Activated CD4-positive, alpha-beta memory T cell treated with anti-CD3 and anti-CD28 coated beads for 36 hours (primary cell): ENCODE data around the gene AREL1. TPM values are rescaled to one million over a fixed set of nuclear protein-coding genes. Genes with fewer than 3 reads are reported as not detected.

Experiments used
- CTCF ChIA-PET: fragments of 350-600 bp; sonication (Branson Sonifier 250); formaldehyde crosslinking; loops from one replicate; lab custom pipeline; 2021; ENCODE audit warnings: antibody characterized with exemption, inconsistent platforms; lab: Charles Lee
- POLR2A ChIA-PET: fragments of 350-600 bp; sonication (Branson Sonifier 250); formaldehyde crosslinking; loops from one replicate; lab custom pipeline; 2021; ENCODE audit warnings: antibody characterized with exemption; lab: Charles Lee
- DNase-seq: peaks from one replicate; pipeline ENCODE4 v3.0.0-alpha.2; 2020
- H3K27ac Mint-ChIP-seq: one replicate; pipeline ENCODE4 v1.8.0; 2021; ENCODE audit warnings: mixed read lengths
- H3K27me3 Mint-ChIP-seq: one replicate; pipeline ENCODE4 v1.8.0; 2021; ENCODE audit warnings: mixed read lengths
- H3K36me3 Mint-ChIP-seq: one replicate; pipeline ENCODE4 v1.8.0; 2021; ENCODE audit warnings: mixed read lengths
- H3K4me1 Mint-ChIP-seq: one replicate; pipeline ENCODE4 v1.8.0; 2021; ENCODE audit warnings: low read depth, mixed read lengths
- H3K4me3 Mint-ChIP-seq: one replicate; pipeline ENCODE4 v1.8.0; 2021; ENCODE audit warnings: mild to moderate bottlenecking, mixed read lengths
- H3K9me3 Mint-ChIP-seq: one replicate; pipeline ENCODE4 v1.8.0; 2021; ENCODE audit warnings: mixed read lengths
- intact Hi-C: fragments of 100-400 bp; cut with micrococcal nuclease; formaldehyde crosslinking; loops from one replicate; pipeline ENCODE4 v1.15.1; 2023
- total RNA-seq, 2 experiments: library from RNA; stranded (reverse); gene quantifications; one replicate each; pipeline ENCODE4 v1.2.3, GENCODE V29; 2021

The AREL1 gene
- total RNA-seq, 2 experiments from 2014 or later: 31.9 to 34.6 TPM

DNA sequence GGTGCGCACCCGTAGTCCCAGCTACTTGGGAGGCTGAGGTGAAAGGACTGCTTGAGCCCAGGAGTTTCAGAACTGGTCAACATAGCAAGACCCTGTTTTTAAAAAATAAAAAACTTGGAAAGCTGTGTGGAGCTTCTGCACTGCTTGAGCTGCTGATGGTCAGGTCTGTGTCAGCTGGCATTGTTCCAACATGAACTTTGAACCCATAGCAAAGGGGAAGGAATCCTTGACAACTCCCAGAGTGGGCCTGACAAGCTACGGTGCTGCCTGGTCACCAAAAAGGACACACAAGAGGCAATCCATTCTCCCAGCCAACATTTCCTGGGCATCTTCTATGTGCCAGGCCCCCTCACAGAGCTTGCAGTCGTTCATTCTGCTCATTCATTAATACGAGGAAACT, 84.5 kb downstream of the AREL1 start:
- Mint-ChIP-seq H3K4me3 (no peak overlapping the region), H3K27ac (no peak overlapping the region), H3K4me1 (no peaks in the 10 kb centered on the region), H3K27me3 (no peaks in the 10 kb centered on the region), H3K9me3 (no peaks in the 10 kb centered on the region), H3K36me3 (no peaks in the 10 kb centered on the region)
- ChIA-PET CTCF (interaction anchor here (1.5 to 3.8 kb wide), 2 partner anchors 16 to 20 kb away, joined by 4 to 16 read pairs; partner anchors contain the start of gene LTBP2), POLR2A (no interaction called here)
- no peak for DNase-seq
- intact Hi-C loops: no loop called here

DNA sequence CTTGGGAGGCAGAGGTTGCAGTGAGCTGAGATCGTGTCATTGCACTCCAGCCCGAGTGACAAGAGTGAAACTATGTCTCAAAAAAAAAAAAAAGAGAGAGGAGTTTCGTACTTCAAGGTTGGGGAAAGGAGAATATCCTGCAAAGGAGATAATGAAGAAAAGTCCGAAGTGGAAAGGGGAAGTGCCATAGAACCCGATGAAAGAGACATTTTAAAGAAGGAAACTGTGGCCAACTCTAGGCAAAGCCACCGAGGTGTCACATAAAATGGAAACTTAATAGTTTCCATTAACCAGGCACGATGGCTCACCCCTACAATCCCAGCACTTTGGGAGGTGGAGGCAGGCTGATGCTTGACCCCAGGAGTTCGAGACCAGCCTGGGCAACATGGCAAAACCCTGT, 85.8 kb downstream of the AREL1 start:
- DNase-seq: no peak
- POLR2A ChIA-PET: no interaction called here
- Mint-ChIP-seq H3K36me3 (no peaks in the 10 kb centered on the region), H3K9me3 (no peaks in the 10 kb centered on the region), H3K4me1 (no peaks in the 10 kb centered on the region), H3K27me3 (no peaks in the 10 kb centered on the region), H3K27ac (no peak overlapping the region), H3K4me3 (no peak overlapping the region)
- CTCF ChIA-PET: interaction anchor here (3.8 kb wide), 1 partner anchor 15 kb away, joined by 16 read pairs; the partner anchor contains the start of gene LTBP2
- intact Hi-C loops: no loop called here

DNA sequence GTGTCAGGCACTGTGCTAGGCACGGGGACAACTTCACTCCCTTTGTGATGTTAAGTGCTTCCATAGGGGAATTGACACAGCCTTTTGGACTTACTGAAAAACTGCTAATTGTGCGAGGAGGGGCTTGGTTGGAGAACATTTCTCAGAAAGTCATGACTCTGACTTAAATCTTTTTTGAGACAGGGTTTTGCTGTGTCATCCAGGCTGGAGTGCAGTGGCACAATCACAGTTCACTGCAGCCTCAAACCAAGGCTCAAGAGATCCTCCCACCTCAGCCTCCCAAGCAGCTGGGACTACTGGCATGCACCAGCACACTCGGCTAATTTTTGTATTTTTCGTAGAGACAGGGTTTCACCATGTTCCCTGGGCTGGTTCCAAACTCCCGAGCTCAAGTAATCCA, 90.6 kb downstream of the AREL1 start:
- peaks cover 35% of the 10 kb centered on the region for H3K4me1 Mint-ChIP-seq
- no peak for DNase-seq
- no peaks in the 10 kb centered on the region for H3K36me3 Mint-ChIP-seq
- H3K4me3 Mint-ChIP-seq: no peak overlapping the region
- POLR2A ChIA-PET: no interaction called here
- H3K27me3 Mint-ChIP-seq: no peaks in the 10 kb centered on the region
- intact Hi-C loops: no loop called here
- CTCF ChIA-PET: interaction anchor here (5.2 kb wide), 1 partner anchor 11 kb away, joined by 57 read pairs; the partner anchor contains the start of gene LTBP2
- no peak overlapping the region for H3K27ac Mint-ChIP-seq
- H3K9me3 Mint-ChIP-seq: no peaks in the 10 kb centered on the region

DNA sequence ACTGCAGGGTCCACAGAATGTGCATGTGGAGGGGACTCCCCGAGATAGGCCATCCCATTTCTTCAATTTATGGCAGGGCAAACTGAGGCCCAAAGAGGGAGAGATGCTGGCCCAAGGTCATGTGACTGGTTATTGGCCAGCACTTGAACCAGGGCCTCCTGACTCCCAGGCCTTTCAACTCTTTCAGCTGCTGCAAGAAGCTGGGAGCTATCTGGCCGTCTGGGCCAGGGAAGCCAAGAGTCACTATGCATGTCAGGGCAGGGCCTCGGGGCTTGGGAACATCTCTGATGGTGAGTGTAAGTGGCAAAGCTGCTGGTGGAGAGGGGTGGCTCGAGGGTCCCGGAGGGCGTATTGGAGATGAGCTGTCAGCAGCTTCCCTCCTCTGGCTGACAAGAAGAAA, 91.3 kb downstream of the AREL1 start:
- H3K4me3 Mint-ChIP-seq: no peak overlapping the region
- ChIA-PET CTCF (interaction anchor here (0.6 to 5.2 kb wide), 3 partner anchors 11 to 325 kb away, joined by 3 to 57 read pairs (median 5); partner anchors contain the start of gene LTBP2), POLR2A (no interaction called here)
- H3K27me3 Mint-ChIP-seq: no peaks in the 10 kb centered on the region
- intact Hi-C loops: no loop called here
- no peaks in the 10 kb centered on the region for H3K9me3 Mint-ChIP-seq
- DNase-seq: no peak
- no peaks in the 10 kb centered on the region for H3K36me3 Mint-ChIP-seq
- no peak overlapping the region for H3K27ac Mint-ChIP-seq
- peaks cover 39% of the 10 kb centered on the region for H3K4me1 Mint-ChIP-seq

DNA sequence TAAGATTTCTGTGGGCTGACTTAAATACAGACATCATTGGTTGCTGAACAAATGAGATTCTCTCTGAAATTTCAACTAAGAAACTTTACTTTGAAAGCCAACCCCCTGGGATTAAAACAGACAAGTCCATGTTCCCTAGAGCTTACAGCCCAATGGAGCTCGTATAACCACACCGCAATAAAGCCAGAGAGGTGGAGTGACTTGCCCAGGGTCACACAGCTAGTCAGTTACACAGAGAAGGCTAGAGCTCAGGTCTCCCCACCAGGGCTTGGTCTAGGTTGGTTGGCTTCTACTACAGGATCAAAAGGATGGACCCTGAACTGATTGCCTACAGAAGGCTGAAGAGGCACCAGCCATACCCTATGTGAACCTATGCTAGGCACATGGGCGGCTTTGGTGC, 92.0 kb downstream of the AREL1 start:
- ChIA-PET POLR2A (no interaction called here), CTCF (interaction anchor here (1.0 to 5.2 kb wide), 2 partner anchors 10 to 325 kb away, joined by 3 to 57 read pairs; partner anchors contain the start of gene LTBP2)
- Mint-ChIP-seq H3K27ac (no peak overlapping the region), H3K9me3 (no peaks in the 10 kb centered on the region), H3K4me3 (no peak overlapping the region), H3K4me1 (peaks cover 43% of the 10 kb centered on the region), H3K36me3 (no peaks in the 10 kb centered on the region), H3K27me3 (peaks cover 1% of the 10 kb centered on the region)
- intact Hi-C loops: loop anchor here (1.0 kb wide), 1 partner anchor 49 kb away; no protein-coding TSS in a partner anchor
- DNase-seq: no peak

DNA sequence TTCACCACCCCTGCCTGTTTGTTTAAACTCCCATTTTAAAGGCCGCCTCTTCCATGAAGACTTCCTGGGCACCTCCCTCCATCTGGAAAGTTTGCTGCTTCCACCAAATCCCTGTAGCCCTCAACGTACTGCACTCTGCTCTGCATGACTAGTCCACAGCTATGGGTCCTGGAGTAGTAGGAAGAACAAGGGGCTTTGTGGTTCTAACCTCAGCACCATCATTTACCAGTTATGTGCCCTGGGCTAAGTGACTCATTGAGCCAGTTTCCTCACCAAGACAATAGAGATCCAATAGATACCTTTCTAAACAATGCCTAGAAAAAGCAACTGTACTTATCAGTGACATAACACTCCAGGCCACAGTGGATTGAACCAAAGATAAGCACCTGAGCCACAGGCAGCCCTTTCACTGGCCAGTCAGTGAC, 92.4 kb downstream of the AREL1 start:
- H3K4me1 Mint-ChIP-seq: peaks cover 48% of the 10 kb centered on the region
- peaks cover 1% of the 10 kb centered on the region for H3K27me3 Mint-ChIP-seq
- DNase-seq: peak; percentile 70
- no peaks in the 10 kb centered on the region for H3K9me3 Mint-ChIP-seq
- intact Hi-C loops: loop anchor here (1.0 kb wide), 1 partner anchor 48 kb away; no protein-coding TSS in a partner anchor
- ChIA-PET CTCF (interaction anchor here (1.0 to 5.2 kb wide), 2 partner anchors 10 to 326 kb away, joined by 3 to 57 read pairs; partner anchors contain the start of gene LTBP2), POLR2A (no interaction called here)
- H3K4me3 Mint-ChIP-seq: peak overlapping the region; percentile 12
- peak overlapping the region; percentile 16 for H3K27ac Mint-ChIP-seq
- no peaks in the 10 kb centered on the region for H3K36me3 Mint-ChIP-seq

DNA sequence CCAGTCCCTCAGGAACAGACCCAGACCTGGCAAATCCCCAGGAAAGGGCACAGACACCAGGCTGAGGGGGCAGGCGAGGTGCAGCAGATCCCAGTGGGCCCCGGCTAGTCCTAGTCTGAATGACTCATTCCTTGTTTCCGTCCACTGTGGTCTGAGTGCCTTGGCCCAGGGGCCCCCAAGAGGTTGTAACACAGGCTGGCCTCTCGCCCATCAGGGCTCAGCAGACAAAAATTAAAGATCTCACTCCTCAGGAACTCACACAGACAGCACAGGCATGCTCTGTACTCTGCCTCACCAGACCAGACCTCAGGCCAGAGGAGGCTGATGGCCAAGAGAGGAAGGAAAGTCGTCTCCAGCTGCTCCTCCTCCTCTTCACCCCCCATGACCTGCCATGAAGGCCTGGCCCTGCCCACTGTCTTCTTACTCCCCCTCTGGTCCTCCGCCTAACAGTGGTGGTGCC, 93.2 kb downstream of the AREL1 start:
- Mint-ChIP-seq H3K9me3 (no peaks in the 10 kb centered on the region), H3K27me3 (peaks cover 1% of the 10 kb centered on the region), H3K27ac (no peak overlapping the region), H3K4me3 (no peak overlapping the region), H3K36me3 (no peaks in the 10 kb centered on the region), H3K4me1 (peaks cover 56% of the 10 kb centered on the region)
- DNase-seq: no peak
- POLR2A ChIA-PET: no interaction called here
- intact Hi-C loops: loop anchor here (1.0 to 5.0 kb wide), 5 partner anchors 47 to 221 kb away; partner anchors contain the start of genes AREL1, FCF1, ISCA2 and NPC2
- CTCF ChIA-PET: interaction anchor here (3.2 to 5.2 kb wide), 2 partner anchors 9 to 10 kb away, joined by 44 to 57 read pairs; partner anchors contain the start of gene LTBP2

DNA sequence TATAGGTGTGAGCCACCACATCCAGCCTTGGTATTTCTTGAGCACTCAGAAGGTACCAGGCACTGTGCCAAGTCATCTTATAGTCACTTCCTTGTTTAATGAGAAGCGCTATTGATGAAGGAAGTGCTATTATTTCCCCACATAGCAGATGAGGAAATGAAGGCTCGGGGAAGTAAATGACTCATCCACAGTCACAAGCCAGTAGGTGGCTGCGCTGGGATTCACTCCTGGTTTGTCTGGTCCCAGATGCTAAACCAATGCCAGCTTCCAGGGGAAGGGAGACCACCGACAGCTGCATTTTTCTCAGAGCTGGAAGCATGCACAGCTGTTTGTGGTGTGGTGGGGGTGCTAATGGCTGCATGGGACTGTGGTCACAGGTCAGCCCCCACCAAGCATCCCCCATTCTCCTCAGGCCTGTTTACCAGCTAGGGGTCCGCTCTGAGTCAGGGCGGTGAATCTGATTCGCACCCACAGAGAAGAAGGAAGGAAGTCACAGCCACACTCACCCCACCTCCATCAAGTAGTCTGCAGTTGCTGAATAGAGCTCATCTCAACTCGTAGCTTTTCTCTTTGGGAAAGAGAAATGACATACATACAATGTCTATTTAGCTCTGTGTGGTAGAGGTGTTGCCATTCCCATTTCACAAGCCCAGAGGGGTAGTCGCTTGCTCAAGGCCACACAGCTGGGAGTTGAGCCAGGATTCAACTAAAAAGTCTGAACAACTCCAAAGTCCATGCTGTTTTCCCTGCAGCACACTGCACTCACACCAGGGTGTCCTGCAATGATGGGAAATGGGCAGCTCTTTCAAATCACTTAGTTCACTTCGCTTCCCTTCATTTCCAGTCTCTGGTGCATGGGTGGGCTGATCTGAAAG, 94.6 kb downstream of the AREL1 start:
- CTCF ChIA-PET: interaction anchor here (0.7 to 3.2 kb wide), 6 partner anchors 9 to 222 kb away, joined by 3 to 44 read pairs (median 3); no protein-coding TSS in a partner anchor
- intact Hi-C loops: loop anchor here (2.0 to 5.0 kb wide), 4 partner anchors 94 to 222 kb away; partner anchors contain the start of genes AREL1, FCF1, ISCA2 and NPC2
- H3K4me1 Mint-ChIP-seq: peaks cover 60% of the 10 kb centered on the region
- POLR2A ChIA-PET: interaction anchor here (0.6 to 1.5 kb wide), 2 partner anchors 9 to 14 kb away, joined by 3 to 4 read pairs; no protein-coding TSS in a partner anchor
- peak; percentile 79 for DNase-seq
- H3K27ac Mint-ChIP-seq: peak overlapping the region; percentile 73
- H3K4me3 Mint-ChIP-seq: no peak overlapping the region
- H3K36me3 Mint-ChIP-seq: no peaks in the 10 kb centered on the region
- peaks cover 1% of the 10 kb centered on the region for H3K27me3 Mint-ChIP-seq
- H3K9me3 Mint-ChIP-seq: no peaks in the 10 kb centered on the region

DNA sequence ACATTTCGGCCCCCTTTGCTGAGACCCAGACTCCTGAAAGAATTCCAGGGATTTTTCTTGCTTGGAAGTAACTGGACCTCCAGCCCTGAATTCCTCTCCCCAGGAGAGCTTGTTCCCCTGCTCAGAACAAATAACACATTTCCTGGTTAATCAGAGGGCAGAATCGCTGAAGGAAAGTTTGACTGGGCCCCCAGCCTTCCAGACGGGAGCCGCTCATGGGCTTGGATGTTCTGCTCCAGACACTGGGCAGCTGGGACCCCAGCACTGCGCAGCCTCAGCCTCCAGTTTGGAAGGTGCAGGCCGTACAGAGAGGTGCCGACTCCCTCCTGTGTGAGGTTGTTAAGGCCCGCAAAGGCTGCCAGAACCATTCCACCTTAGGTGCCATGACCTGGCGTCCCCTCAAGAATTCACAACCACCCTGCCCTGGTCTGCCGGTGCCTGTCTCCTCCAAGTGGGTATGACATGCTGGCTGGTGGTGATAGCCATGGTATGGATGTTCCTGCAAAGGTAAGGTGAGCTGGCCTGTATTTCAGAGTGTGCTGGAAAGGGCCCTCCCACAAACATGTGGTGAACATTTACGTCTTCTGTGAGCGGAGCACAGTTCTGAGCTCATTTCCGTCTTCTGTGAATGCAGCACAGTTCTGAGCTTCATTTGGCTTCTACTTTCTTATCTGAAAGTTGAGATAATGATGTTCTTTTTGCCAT, 95.7 kb downstream of the AREL1 start:
- ChIA-PET CTCF (interaction anchor here (3.2 kb wide), 1 partner anchor 8 kb away, joined by 44 read pairs; no protein-coding TSS in a partner anchor), POLR2A (interaction anchor here (1.5 kb wide), 1 partner anchor 8 kb away, joined by 3 read pairs; no protein-coding TSS in a partner anchor)
- H3K4me1 Mint-ChIP-seq: peaks cover 60% of the 10 kb centered on the region
- H3K9me3 Mint-ChIP-seq: no peaks in the 10 kb centered on the region
- peaks cover 1% of the 10 kb centered on the region for H3K27me3 Mint-ChIP-seq
- H3K36me3 Mint-ChIP-seq: no peaks in the 10 kb centered on the region
- intact Hi-C loops: loop anchor here (5.0 kb wide), 1 partner anchor 125 kb away; the partner anchor contains the start of genes ISCA2 and NPC2
- no peak for DNase-seq
- no peak overlapping the region for H3K4me3 Mint-ChIP-seq
- H3K27ac Mint-ChIP-seq: no peak overlapping the region

DNA sequence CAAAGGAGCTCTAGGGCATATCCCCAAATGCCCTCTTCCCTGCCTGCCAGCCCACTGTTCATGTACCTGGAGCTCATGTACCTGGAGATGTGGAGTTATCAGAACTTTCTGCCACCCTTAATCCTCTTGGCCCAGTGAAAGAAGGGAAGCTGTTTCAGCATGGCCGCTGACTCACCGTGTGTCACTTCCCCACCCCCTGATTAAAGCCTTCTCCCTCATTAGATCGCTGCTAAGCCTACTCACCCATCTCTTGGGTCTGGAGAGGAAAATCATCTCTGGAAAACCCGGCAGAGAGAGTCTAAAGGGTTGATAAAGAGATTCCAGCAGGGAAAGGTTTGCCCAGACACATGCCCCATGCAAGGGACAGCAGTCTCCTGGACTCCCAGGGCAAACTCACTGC, 96.4 kb downstream of the AREL1 start:
- H3K36me3 Mint-ChIP-seq: no peaks in the 10 kb centered on the region
- peak; percentile 53 for DNase-seq
- no peak overlapping the region for H3K27ac Mint-ChIP-seq
- ChIA-PET CTCF (interaction anchor here (0.8 to 3.2 kb wide), 2 partner anchors 7 to 147 kb away, joined by 3 to 44 read pairs; partner anchors contain the start of gene YLPM1), POLR2A (no interaction called here)
- H3K27me3 Mint-ChIP-seq: peaks cover 1% of the 10 kb centered on the region
- intact Hi-C loops: loop anchor here (5.0 kb wide), 1 partner anchor 124 kb away; the partner anchor contains the start of genes ISCA2 and NPC2
- no peak overlapping the region for H3K4me3 Mint-ChIP-seq
- peaks cover 60% of the 10 kb centered on the region for H3K4me1 Mint-ChIP-seq
- no peaks in the 10 kb centered on the region for H3K9me3 Mint-ChIP-seq

DNA sequence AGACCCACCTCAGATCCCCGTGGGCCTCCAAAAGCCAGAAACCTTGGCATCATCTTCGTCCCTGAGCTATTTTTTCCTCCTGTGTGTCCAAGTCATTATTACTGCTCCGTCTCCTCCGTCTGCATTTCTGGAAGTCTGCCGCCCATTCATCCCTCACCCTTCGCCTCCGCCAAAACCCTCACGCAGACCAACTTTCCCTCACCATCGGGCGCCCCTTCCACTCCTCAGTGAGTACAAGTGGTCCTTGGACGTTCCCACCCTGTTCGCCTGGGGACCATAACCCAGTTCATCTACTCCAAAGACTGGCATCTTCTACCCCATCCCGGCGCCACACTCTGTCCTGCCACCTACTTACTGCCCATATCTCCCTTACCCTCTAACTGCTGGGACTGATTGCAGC, 97.1 kb downstream of the AREL1 start:
- H3K9me3 Mint-ChIP-seq: no peaks in the 10 kb centered on the region
- H3K36me3 Mint-ChIP-seq: no peaks in the 10 kb centered on the region
- POLR2A ChIA-PET: no interaction called here
- H3K4me3 Mint-ChIP-seq: no peak overlapping the region
- peaks cover 57% of the 10 kb centered on the region for H3K4me1 Mint-ChIP-seq
- H3K27ac Mint-ChIP-seq: no peak overlapping the region
- peaks cover 6% of the 10 kb centered on the region for H3K27me3 Mint-ChIP-seq
- intact Hi-C loops: loop anchor here (5.0 kb wide), 1 partner anchor 123 kb away; the partner anchor contains the start of genes ISCA2 and NPC2
- no peak for DNase-seq
- CTCF ChIA-PET: interaction anchor here (0.8 kb wide), 1 partner anchor 148 kb away, joined by 3 read pairs; the partner anchor contains the start of gene YLPM1
